ENCODE results near the gene PTGFRN.

DNA sequence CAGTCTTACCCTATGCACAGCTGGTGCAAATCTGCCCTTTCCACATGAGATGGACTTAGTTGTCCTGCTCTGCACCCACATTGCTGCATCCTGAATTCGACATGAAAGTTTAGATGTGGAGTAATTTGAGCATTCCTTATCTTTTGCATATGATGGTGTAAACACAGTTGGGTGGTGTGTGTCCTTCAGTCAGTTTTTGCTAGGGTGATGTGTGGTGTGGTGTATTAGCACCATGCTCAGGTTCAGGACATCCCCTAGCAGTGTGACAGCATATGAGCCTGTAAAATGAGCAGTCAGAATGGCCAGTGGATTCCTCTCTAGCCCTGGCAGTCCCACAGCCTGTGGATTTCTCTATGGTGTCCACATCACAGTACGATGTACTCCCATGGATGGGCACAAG is 49.3 kb downstream of the PTGFRN start:
- no peak for TF ChIP-seq SIN3A (conservative IDR thresholded peaks at IDR 0.05 in 1 of 2, IDR thresholded peaks at IDR 0.05 in 1 of 2; ENCODE audit: low read depth in 1 of 2, low read length in 2 of 2)
- TF ChIP-seq EP300 (IDR thresholded peaks at IDR 0.05; ENCODE audit: borderline replicate concordance in 1 of 2, low read depth in 2 of 2, low read length in 2 of 2) = no peak
- TF ChIP-seq, protein P1, sequence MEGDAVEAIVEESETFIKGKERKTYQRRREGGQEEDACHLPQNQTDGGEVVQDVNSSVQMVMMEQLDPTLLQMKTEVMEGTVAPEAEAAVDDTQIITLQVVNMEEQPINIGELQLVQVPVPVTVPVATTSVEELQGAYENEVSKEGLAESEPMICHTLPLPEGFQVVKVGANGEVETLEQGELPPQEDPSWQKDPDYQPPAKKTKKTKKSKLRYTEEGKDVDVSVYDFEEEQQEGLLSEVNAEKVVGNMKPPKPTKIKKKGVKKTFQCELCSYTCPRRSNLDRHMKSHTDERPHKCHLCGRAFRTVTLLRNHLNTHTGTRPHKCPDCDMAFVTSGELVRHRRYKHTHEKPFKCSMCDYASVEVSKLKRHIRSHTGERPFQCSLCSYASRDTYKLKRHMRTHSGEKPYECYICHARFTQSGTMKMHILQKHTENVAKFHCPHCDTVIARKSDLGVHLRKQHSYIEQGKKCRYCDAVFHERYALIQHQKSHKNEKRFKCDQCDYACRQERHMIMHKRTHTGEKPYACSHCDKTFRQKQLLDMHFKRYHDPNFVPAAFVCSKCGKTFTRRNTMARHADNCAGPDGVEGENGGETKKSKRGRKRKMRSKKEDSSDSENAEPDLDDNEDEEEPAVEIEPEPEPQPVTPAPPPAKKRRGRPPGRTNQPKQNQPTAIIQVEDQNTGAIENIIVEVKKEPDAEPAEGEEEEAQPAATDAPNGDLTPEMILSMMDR (IDR thresholded peaks at IDR 0.05; ENCODE audit: control extremely low read depth in 1 of 3, insufficient read depth in 1 of 3, low read depth in 1 of 3, low read length in 3 of 3) = no peak
- no peak for TF ChIP-seq CHD1 (IDR thresholded peaks at IDR 0.05; ENCODE audit: low read depth, low read length)
- no peak for TF ChIP-seq RAD21 (IDR thresholded peaks at IDR 0.05 in 1 of 2, conservative IDR thresholded peaks at IDR 0.05 in 1 of 2; ENCODE audit: low read depth in 2 of 2, low read length in 2 of 2)
- TF ChIP-seq GTF2F1 (IDR thresholded peaks at IDR 0.05; ENCODE audit: borderline replicate concordance, low read depth, low read length) = no peak
- TF ChIP-seq POLR2A (IDR thresholded peaks at IDR 0.05; ENCODE audit: control extremely low read depth in 1 of 2, low read depth in 2 of 2, low read length in 2 of 2) = no peak
- TF ChIP-seq CHD2 (IDR thresholded peaks at IDR 0.05; ENCODE audit: low read length) = no peak
- TF ChIP-seq, protein P2, sequence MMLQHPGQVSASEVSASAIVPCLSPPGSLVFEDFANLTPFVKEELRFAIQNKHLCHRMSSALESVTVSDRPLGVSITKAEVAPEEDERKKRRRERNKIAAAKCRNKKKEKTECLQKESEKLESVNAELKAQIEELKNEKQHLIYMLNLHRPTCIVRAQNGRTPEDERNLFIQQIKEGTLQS (IDR thresholded peaks at IDR 0.05; ENCODE audit: insufficient read depth, low read depth, low read length) = no peak
- TF ChIP-seq TEAD4 (IDR thresholded peaks at IDR 0.05; ENCODE audit: low read depth, low read length) = no peak
- no peak for TF ChIP-seq CBX5 (IDR thresholded peaks at IDR 0.05; ENCODE audit: low read depth, low read length)
- TF ChIP-seq SP1 (IDR thresholded peaks at IDR 0.05; ENCODE audit: low read depth, low read length) = no peak
- TF ChIP-seq BRCA1 (IDR thresholded peaks at IDR 0.05; ENCODE audit: low read depth, low read length) = no peak
- TF ChIP-seq YY1 (IDR thresholded peaks at IDR 0.05; ENCODE audit: low read depth, low read length) = no peak

All from H1 (cell line).